Astrocyte (in vitro differentiated cells and primary cell): ENCODE data around the gene SAG.

ENCODE experiments used
- EZH2 ChIP-seq: IDR thresholded peaks from 2 replicates; pipeline ENCODE4 v1.6.1; 2012; ENCODE audit warnings: mild to moderate bottlenecking, low read length, inconsistent platforms; ENCODE audit not compliant: insufficient read depth
- TF ChIP-seq, protein P1 (sequence below): IDR thresholded peaks from 2 replicates; pipeline ENCODE4 v1.5.1; 2011; ENCODE audit warnings: low read depth, mild to moderate bottlenecking, inconsistent platforms, low read length, moderate library complexity; ENCODE audit not compliant: insufficient read depth

DNA sequence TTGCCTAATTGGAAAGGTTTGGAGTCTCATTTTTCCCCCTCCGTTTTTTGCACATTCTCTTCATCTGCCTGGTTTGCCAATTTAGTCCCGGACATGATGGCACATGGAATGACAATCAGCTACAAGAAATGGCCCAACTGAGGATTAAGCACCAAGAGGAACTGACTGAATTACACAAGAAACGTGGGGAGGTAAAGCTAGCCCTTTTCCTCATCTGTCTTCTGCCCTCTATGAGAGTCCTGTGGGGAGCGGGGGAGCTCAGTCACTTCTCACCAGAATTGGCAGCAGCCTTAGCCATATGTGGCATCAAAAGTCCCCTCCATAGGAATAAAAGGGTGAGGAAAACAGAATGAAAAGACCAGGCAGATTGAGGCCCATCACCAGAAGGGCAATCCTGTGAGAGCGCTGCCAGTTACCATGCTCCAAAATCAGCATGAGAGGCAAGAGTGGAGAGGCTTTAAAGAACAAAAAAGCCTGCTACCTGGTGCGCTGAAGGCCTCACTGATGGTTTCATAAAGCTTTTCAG, 44.5 kb upstream of the SAG start:
- TF ChIP-seq, protein P1, sequence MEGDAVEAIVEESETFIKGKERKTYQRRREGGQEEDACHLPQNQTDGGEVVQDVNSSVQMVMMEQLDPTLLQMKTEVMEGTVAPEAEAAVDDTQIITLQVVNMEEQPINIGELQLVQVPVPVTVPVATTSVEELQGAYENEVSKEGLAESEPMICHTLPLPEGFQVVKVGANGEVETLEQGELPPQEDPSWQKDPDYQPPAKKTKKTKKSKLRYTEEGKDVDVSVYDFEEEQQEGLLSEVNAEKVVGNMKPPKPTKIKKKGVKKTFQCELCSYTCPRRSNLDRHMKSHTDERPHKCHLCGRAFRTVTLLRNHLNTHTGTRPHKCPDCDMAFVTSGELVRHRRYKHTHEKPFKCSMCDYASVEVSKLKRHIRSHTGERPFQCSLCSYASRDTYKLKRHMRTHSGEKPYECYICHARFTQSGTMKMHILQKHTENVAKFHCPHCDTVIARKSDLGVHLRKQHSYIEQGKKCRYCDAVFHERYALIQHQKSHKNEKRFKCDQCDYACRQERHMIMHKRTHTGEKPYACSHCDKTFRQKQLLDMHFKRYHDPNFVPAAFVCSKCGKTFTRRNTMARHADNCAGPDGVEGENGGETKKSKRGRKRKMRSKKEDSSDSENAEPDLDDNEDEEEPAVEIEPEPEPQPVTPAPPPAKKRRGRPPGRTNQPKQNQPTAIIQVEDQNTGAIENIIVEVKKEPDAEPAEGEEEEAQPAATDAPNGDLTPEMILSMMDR: no peak
- no peak for TF ChIP-seq EZH2
